ENCODE results near the gene MYO10.

MYO10 gene

GRCh38 chr5:16929831-16930230 is 6.3 kb downstream of the MYO10 start:
- Histone ChIP-seq H3K27ac (ENCODE audit: low read depth, low read length, severe bottlenecking) (no peak overlapping the region), H3K9me3 (ENCODE audit: control insufficient read depth, low read length) (no peaks in the 10 kb centered on the region), H3K4me1 (ENCODE audit: control insufficient read depth, insufficient read depth, low read length, poor library complexity, severe bottlenecking) (peaks cover 6% of the 10 kb centered on the region), H3K4me3 (ENCODE audit: extremely low read depth, insufficient read depth, low read length, poor library complexity, severe bottlenecking) (no peak overlapping the region), H3K36me3 (ENCODE audit: control insufficient read depth, insufficient read depth, low read length) (peaks cover 70% of the 10 kb centered on the region)
- 89% methylated on average over 1 of the region's 3 CpGs; no CpG with 5 or more reads in 1 of the 2 experiments for WGBS, 2 experiments (ENCODE audit: insufficient coverage in 2 of 2)

- peaks cover 6% of the 10 kb centered on the region for H3K4me1 ChIP-seq (ENCODE audit: control insufficient read depth, insufficient read depth, low read length, poor library complexity, severe bottlenecking)
- WGBS, 2 experiments (ENCODE audit: insufficient coverage in 2 of 2) = 93 to 100% methylated on average over 1 to 2 of the region's 2 CpGs
- H3K27ac ChIP-seq (ENCODE audit: low read depth, low read length, severe bottlenecking) = no peak overlapping the region
- peaks cover 71% of the 10 kb centered on the region for H3K36me3 ChIP-seq (ENCODE audit: control insufficient read depth, insufficient read depth, low read length)
- H3K9me3 ChIP-seq (ENCODE audit: control insufficient read depth, low read length) = no peaks in the 10 kb centered on the region
- H3K4me3 ChIP-seq (ENCODE audit: extremely low read depth, insufficient read depth, low read length, poor library complexity, severe bottlenecking) = no peak overlapping the region
Measured at GRCh38 chr5:16929347-16929746, 6.7 kb downstream of the MYO10 start.

GRCh38 chr5:16927613-16928012 is 8.5 kb downstream of the MYO10 start:
- Histone ChIP-seq H3K27ac (ENCODE audit: low read depth, low read length, severe bottlenecking) (no peak overlapping the region), H3K4me1 (ENCODE audit: control insufficient read depth, insufficient read depth, low read length, poor library complexity, severe bottlenecking) (peaks cover 6% of the 10 kb centered on the region), H3K36me3 (ENCODE audit: control insufficient read depth, insufficient read depth, low read length) (peaks cover 74% of the 10 kb centered on the region), H3K9me3 (ENCODE audit: control insufficient read depth, low read length) (no peaks in the 10 kb centered on the region), H3K4me3 (ENCODE audit: extremely low read depth, insufficient read depth, low read length, poor library complexity, severe bottlenecking) (no peak overlapping the region)
- 91 to 94% methylated on average over 6 to 7 of the region's 8 CpGs for WGBS, 2 experiments (ENCODE audit: insufficient coverage in 2 of 2)

GRCh38 chr5:16926417-16926816 is 9.7 kb downstream of the MYO10 start:
- H3K4me1 ChIP-seq (ENCODE audit: control insufficient read depth, insufficient read depth, low read length, poor library complexity, severe bottlenecking) = peaks cover 4% of the 10 kb centered on the region
- H3K9me3 ChIP-seq (ENCODE audit: control insufficient read depth, low read length) = no peaks in the 10 kb centered on the region
- H3K36me3 ChIP-seq (ENCODE audit: control insufficient read depth, insufficient read depth, low read length) = peaks cover 74% of the 10 kb centered on the region
- no peak overlapping the region for H3K27ac ChIP-seq (ENCODE audit: low read depth, low read length, severe bottlenecking)
- 87 to 100% methylated on average over 5 of the region's 8 CpGs for WGBS, 2 experiments (ENCODE audit: insufficient coverage in 2 of 2)
- H3K4me3 ChIP-seq (ENCODE audit: extremely low read depth, insufficient read depth, low read length, poor library complexity, severe bottlenecking) = no peak overlapping the region

GRCh38 chr5:16924206-16924605 is 11.9 kb downstream of the MYO10 start:
- no peak overlapping the region for H3K27ac ChIP-seq (ENCODE audit: low read depth, low read length, severe bottlenecking)
- no peak overlapping the region for H3K4me3 ChIP-seq (ENCODE audit: extremely low read depth, insufficient read depth, low read length, poor library complexity, severe bottlenecking)
- H3K36me3 ChIP-seq (ENCODE audit: control insufficient read depth, insufficient read depth, low read length) = peaks cover 60% of the 10 kb centered on the region
- 86 to 94% methylated on average over 4 to 6 of the region's 8 CpGs for WGBS, 2 experiments (ENCODE audit: insufficient coverage in 2 of 2)
- H3K4me1 ChIP-seq (ENCODE audit: control insufficient read depth, insufficient read depth, low read length, poor library complexity, severe bottlenecking) = peaks cover 8% of the 10 kb centered on the region
- no peaks in the 10 kb centered on the region for H3K9me3 ChIP-seq (ENCODE audit: control insufficient read depth, low read length)

- Histone ChIP-seq H3K36me3 (ENCODE audit: control insufficient read depth, insufficient read depth, low read length) (peaks cover 55% of the 10 kb centered on the region), H3K4me1 (ENCODE audit: control insufficient read depth, insufficient read depth, low read length, poor library complexity, severe bottlenecking) (peaks cover 11% of the 10 kb centered on the region), H3K9me3 (ENCODE audit: control insufficient read depth, low read length) (no peaks in the 10 kb centered on the region), H3K4me3 (ENCODE audit: extremely low read depth, insufficient read depth, low read length, poor library complexity, severe bottlenecking) (no peak overlapping the region), H3K27ac (ENCODE audit: low read depth, low read length, severe bottlenecking) (no peak overlapping the region)
- WGBS, 2 experiments (ENCODE audit: insufficient coverage in 2 of 2) = 97 to 100% methylated on average over 3 of the region's 3 CpGs
Measured at GRCh38 chr5:16922430-16922829, 13.7 kb downstream of the MYO10 start.

GRCh38 chr5:16921211-16921610 is 14.9 kb downstream of the MYO10 start:
- Histone ChIP-seq H3K27ac (ENCODE audit: low read depth, low read length, severe bottlenecking) (no peak overlapping the region), H3K4me1 (ENCODE audit: control insufficient read depth, insufficient read depth, low read length, poor library complexity, severe bottlenecking) (peaks cover 22% of the 10 kb centered on the region), H3K9me3 (ENCODE audit: control insufficient read depth, low read length) (no peaks in the 10 kb centered on the region), H3K4me3 (ENCODE audit: extremely low read depth, insufficient read depth, low read length, poor library complexity, severe bottlenecking) (no peak overlapping the region), H3K36me3 (ENCODE audit: control insufficient read depth, insufficient read depth, low read length) (peaks cover 52% of the 10 kb centered on the region)
- WGBS, 2 experiments (ENCODE audit: insufficient coverage in 2 of 2) = no CpG with 5 or more reads among the region's 4 CpGs

- H3K4me3 ChIP-seq (ENCODE audit: extremely low read depth, insufficient read depth, low read length, poor library complexity, severe bottlenecking) = no peak overlapping the region
- H3K4me1 ChIP-seq (ENCODE audit: control insufficient read depth, insufficient read depth, low read length, poor library complexity, severe bottlenecking) = peaks cover 27% of the 10 kb centered on the region
- WGBS, 2 experiments (ENCODE audit: insufficient coverage in 2 of 2) = 80 to 100% methylated on average over 1 of the region's 8 CpGs
- H3K9me3 ChIP-seq (ENCODE audit: control insufficient read depth, low read length) = no peaks in the 10 kb centered on the region
- no peak overlapping the region for H3K27ac ChIP-seq (ENCODE audit: low read depth, low read length, severe bottlenecking)
- peaks cover 51% of the 10 kb centered on the region for H3K36me3 ChIP-seq (ENCODE audit: control insufficient read depth, insufficient read depth, low read length)
Measured at GRCh38 chr5:16920109-16920816, 15.8 kb downstream of the MYO10 start.

GRCh38 chr5:16918891-16919671 is 17.0 kb downstream of the MYO10 start:
- H3K36me3 ChIP-seq (ENCODE audit: control insufficient read depth, insufficient read depth, low read length) = peaks cover 58% of the 10 kb centered on the region
- no peaks in the 10 kb centered on the region for H3K9me3 ChIP-seq (ENCODE audit: control insufficient read depth, low read length)
- H3K27ac ChIP-seq (ENCODE audit: low read depth, low read length, severe bottlenecking) = no peak overlapping the region
- WGBS, 2 experiments (ENCODE audit: insufficient coverage in 2 of 2) = 90 to 93% methylated on average over 7 to 8 of the region's 8 CpGs
- no peak overlapping the region for H3K4me3 ChIP-seq (ENCODE audit: extremely low read depth, insufficient read depth, low read length, poor library complexity, severe bottlenecking)
- peaks cover 27% of the 10 kb centered on the region for H3K4me1 ChIP-seq (ENCODE audit: control insufficient read depth, insufficient read depth, low read length, poor library complexity, severe bottlenecking)

GRCh38 chr5:16918156-16918555 is 17.9 kb downstream of the MYO10 start:
- WGBS, 2 experiments (ENCODE audit: insufficient coverage in 2 of 2) = 90 to 100% methylated on average over 2 of the region's 4 CpGs
- Histone ChIP-seq H3K9me3 (ENCODE audit: control insufficient read depth, low read length) (no peaks in the 10 kb centered on the region), H3K36me3 (ENCODE audit: control insufficient read depth, insufficient read depth, low read length) (peaks cover 60% of the 10 kb centered on the region), H3K27ac (ENCODE audit: low read depth, low read length, severe bottlenecking) (no peak overlapping the region), H3K4me3 (ENCODE audit: extremely low read depth, insufficient read depth, low read length, poor library complexity, severe bottlenecking) (no peak overlapping the region), H3K4me1 (ENCODE audit: control insufficient read depth, insufficient read depth, low read length, poor library complexity, severe bottlenecking) (peaks cover 32% of the 10 kb centered on the region)

Data from mesodermal cell (in vitro differentiated cells).